Measurements from ENCODE around the gene F13A1.

The F13A1 gene

DNA sequence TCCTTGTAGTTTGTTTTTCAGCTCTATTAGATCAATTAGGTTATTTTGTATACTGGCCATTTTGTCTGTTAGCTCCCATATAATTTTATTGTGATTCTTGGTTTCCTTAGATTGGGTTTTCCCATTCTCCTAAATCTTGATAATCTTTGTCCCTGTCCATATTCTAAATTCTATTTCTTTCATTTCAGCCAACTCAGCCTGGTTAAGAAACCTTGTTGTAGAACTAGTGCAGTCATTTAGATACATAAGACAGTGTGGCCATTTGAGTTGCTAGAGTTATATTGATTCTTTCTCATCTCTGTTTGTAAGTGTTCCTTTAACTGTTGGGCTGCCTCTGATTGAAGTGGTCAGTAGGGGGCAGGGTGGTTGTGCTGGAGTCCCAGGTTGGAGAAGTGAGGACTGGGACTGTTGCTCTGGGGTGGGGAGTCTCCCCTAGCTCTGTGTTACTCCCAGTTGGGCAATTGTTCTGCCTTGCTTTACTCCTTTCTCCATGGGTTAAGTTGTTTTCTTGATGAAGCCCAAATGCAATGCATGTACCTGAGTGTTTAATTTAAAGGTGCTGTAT, 214.9 kb downstream of the F13A1 start:
- TF ChIP-seq, protein P1, sequence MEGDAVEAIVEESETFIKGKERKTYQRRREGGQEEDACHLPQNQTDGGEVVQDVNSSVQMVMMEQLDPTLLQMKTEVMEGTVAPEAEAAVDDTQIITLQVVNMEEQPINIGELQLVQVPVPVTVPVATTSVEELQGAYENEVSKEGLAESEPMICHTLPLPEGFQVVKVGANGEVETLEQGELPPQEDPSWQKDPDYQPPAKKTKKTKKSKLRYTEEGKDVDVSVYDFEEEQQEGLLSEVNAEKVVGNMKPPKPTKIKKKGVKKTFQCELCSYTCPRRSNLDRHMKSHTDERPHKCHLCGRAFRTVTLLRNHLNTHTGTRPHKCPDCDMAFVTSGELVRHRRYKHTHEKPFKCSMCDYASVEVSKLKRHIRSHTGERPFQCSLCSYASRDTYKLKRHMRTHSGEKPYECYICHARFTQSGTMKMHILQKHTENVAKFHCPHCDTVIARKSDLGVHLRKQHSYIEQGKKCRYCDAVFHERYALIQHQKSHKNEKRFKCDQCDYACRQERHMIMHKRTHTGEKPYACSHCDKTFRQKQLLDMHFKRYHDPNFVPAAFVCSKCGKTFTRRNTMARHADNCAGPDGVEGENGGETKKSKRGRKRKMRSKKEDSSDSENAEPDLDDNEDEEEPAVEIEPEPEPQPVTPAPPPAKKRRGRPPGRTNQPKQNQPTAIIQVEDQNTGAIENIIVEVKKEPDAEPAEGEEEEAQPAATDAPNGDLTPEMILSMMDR (conservative IDR thresholded peaks at IDR 0.05; ENCODE audit: low read length): 0 out of 2 replicates have a peak, but pooled peaks have one; percentile 4
- H3K4me3 ChIP-seq (ENCODE audit: low read length): no peak overlapping the region
- no peak for DNase-seq (ENCODE audit: low read depth)
